DMS153 treated with DMSO at 0.1 percent for 48 hours (cell line): ENCODE results near the gene P4HA1.
"Not testable (repeated sequence)": the region's sequence is repeated elsewhere in the genome, so short reads cannot be mapped to it uniquely, and the experiment has no call there.

Source experiments
- DNase-seq: peaks from one replicate; lab custom pipeline; 2025; ENCODE audit not compliant: unreplicated experiment; lab: John Stamatoyannopoulos, UW

Gene P4HA1

GRCh38 chr10:73043766-73044377 lies 52.8 kb downstream of the P4HA1 start:
- no peak for DNase-seq

DNA sequence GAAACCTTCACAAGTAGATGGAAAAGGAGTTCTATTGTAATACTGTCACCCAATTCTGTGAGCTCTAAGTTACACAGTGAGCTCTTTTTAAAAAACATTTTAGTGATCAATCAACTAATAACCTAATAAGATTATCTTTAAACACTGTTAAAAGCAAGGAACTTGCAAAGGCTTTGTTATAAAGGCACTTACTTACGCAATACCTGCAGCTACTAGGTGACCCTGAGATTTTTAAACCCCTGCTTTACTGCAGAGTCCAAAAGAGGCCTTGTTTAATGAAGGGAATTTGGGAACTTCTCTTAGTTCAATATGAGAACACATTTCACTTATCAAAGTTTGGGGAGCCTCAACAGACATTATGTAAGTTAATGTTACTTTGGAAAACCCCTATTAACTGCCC lies 53.3 kb downstream of the P4HA1 start:
- no peak for DNase-seq

GRCh38 chr10:73042130-73042529 lies 54.5 kb downstream of the P4HA1 start:
- no peak for DNase-seq

- no peak for DNase-seq
Observed at GRCh38 chr10:73039635-73040034, 57.0 kb downstream of the P4HA1 start.

DNA sequence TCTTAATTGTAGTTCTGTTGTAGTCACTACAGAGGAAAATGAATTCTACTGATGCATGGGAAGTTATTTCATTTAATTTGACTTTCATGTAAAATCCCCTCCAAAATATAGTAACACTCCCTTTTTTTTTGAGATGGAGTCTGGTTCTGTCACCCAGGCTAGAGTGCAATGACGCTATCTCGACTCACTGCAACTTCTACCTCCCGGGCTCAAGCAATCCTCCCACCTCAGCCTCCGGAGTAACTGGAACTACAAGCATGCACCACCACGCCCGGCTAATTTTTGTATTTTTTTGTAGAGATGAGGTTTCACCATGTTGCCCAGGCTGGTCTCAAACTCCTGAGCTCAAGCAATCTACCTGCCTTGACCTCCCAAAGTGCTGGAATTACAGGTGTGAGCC lies 60.4 kb downstream of the P4HA1 start:
- not testable (repeated sequence) for DNase-seq

- no peak for DNase-seq
Observed at GRCh38 chr10:73032536-73032935, 64.1 kb downstream of the P4HA1 start.

- DNase-seq = not testable (repeated sequence)
Observed at GRCh38 chr10:73026623-73027022, 70.0 kb downstream of the P4HA1 start.

GRCh38 chr10:73023455-73024070 lies 73.1 kb downstream of the P4HA1 start:
- DNase-seq = not testable (repeated sequence)

- DNase-seq = not testable (repeated sequence)
Observed at GRCh38 chr10:73022961-73023360, 73.7 kb downstream of the P4HA1 start.

- not testable (repeated sequence) for DNase-seq
Observed at GRCh38 chr10:73021538-73022164, 75.0 kb downstream of the P4HA1 start.

GRCh38 chr10:73021050-73021449 lies 75.6 kb downstream of the P4HA1 start:
- no peak for DNase-seq

DNA sequence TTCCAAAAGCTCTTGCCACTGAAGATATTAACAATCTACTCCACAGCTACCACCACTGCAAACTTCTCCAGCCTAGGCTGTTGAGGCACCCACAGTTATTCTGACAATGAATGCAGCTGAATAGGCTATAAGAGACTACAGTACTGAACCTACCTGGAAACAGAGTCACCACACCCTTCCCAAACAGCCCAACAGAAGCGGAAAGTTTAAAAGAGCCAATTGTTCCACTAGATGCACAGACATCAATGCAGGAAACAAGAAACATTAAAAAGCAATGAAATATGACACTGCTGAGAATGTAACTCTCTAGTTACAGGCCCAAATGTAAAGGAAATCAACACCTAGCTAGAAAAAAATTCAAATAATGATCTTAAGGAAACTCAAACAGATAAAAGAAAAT lies 77.6 kb downstream of the P4HA1 start:
- DNase-seq = peak; percentile 2

DNA sequence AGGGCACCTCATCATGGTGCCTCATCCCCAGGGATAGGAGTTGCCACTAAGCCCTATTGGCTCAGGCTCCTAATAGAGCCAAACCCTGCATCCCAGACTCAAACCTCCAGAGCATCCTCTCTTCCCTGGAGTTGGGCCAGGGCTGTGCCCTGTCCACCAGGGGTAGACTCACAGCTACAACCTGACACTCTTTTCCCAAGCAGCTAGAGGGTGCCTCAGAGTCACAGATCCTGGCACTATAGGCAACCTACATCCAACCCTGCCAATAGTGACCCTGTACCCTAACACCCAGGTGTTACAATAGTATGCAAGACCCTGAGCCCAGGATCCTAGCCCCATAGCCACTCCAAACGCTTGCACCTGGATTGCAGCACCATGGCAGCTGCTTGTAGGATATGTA lies 78.0 kb downstream of the P4HA1 start:
- no peak for DNase-seq

DNA sequence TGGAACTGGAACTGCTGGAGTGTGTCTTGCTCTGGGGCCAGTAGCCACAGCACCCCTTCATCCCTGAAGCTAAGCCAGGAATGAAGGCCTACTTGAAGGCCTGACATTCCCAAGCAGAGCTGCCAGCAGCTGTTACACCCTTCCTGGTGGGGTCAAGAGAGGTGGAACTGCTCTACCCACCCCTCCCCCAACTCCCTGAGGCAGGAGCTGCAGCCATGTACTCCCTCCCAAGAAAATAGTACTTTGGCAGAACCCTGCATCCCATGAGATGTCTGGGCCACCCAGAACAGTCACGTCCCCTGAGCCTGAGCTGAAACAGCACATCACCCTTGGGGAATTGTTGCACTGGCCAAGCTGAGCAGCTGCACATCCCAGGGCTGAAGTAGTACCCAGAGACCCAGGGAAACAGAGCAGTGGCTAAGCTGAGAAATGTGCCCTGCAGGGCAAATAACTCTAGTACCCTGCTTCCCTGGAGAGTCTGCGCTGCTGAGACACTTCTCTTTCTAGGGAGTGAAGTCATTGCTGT lies 78.6 kb downstream of the P4HA1 start:
- no peak for DNase-seq

DNA sequence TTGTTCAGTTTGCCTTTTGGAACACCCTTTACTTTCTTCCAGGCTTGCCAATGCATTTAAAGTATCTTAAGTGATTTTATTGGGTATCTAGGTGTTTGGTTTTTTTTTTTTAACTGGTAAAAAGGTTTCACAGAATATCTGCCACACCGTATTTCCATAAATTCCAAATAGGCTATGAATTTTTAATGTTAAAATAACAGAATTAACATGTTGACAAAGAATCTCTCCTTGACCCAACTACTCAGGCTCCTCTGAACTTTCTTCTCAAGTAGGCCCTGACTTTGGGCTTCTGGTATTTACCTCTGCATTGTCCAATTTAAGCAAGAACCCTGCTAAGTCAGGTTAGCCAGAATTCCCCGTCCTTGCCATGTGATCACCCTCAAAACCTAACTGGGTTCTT lies 80.9 kb downstream of the P4HA1 start:
- DNase-seq = no peak

DNA sequence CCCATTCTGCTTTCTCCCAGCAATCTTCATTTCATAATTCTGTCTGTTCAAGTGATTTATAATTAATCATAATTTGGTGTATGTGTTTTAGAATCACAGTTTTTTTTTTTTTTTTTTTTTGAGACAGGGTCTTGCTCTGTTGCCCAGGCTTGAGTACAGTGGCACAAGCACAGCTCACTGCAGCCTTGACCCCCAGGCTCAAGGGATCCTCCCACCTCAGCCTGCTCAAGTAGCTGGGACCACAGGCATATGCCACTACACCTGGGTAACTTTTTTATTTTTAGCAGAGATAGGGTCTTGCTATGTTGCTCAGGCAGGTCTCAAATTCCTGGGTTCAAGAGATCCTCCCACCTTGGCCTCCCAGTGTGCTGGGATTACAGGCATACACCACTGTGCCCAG lies 92.8 kb downstream of the P4HA1 start:
- DNase-seq = no peak

DNA sequence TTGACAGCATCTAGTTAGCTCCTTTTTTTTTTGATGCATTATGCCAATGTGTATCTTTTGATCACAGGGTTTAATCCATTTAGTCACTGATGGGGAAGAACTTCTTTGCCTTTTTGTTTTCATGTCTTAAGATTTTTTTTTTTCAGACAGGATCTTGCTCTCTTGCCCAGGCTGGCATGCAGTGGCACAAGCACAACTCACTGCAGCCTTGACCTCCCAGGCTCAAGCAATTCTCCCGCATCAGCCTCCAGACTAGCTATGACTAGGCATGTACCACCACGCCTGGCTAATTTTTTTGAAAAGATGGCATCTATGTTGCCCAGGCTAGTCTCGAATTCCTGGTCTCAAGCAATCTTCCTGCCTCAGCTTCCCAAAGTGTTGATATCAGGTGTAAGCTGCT lies 95.7 kb downstream of the P4HA1 start:
- DNase-seq = no peak

- no peak for DNase-seq
Observed at GRCh38 chr10:72997099-72997498, 99.6 kb downstream of the P4HA1 start.

DNA sequence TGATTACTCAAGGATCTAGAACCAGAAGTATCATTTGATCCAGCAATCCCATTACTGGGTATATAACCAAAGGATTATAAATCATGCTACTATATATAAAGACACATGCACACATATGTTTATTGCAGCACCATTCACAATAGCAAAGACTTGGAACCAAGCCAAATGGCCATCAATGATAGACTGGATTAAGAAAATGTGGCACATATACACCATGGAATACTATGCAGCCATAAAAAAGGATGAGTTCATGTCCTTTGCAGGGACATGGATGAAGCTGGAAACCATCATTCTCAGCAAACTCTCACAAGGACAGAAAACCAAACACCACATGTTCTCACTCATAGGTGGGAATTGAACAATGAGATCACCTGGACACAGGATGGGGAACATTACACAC lies 101.2 kb downstream of the P4HA1 start:
- DNase-seq = not testable (repeated sequence)

DNA sequence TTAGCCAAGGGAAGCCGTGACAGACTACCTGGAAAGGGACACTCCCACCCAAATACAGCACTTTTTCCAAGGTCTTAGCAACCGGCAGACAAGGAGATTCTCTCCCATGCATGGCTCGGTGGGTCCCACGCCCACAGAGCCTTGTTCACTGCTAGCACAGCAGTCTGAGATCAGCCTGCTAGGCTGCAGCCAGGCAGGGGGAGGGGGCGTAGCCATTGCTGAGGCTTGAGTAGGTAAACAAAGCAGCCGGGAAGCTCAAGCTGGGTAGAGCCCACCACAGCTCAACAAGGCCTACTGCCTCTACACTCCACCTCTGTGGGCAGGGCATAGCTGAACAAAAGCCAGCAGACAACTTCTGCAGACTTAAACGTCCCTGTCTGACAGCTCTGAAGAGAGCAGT lies 106.9 kb downstream of the P4HA1 start:
- DNase-seq = not testable (repeated sequence)

DNA sequence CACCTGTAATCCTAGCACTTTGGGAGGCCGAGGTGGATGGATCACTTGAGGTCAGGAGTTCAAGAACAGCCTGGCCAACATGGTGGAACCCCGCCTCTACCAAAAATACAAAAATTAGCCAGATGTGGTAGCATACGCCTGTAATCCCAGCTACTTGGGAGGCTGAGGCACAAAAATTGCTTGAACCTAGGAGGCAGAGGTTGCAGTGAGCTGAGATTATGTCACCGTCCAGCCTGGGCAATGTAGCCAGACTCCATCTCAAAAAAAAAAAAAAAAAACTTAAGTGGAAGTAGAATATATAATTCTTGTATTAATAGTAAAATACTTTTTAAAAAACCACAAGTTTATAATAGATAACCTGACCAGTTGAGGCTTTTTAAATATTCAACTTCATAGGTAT lies 112.0 kb downstream of the P4HA1 start:
- DNase-seq = not testable (repeated sequence)

DNA sequence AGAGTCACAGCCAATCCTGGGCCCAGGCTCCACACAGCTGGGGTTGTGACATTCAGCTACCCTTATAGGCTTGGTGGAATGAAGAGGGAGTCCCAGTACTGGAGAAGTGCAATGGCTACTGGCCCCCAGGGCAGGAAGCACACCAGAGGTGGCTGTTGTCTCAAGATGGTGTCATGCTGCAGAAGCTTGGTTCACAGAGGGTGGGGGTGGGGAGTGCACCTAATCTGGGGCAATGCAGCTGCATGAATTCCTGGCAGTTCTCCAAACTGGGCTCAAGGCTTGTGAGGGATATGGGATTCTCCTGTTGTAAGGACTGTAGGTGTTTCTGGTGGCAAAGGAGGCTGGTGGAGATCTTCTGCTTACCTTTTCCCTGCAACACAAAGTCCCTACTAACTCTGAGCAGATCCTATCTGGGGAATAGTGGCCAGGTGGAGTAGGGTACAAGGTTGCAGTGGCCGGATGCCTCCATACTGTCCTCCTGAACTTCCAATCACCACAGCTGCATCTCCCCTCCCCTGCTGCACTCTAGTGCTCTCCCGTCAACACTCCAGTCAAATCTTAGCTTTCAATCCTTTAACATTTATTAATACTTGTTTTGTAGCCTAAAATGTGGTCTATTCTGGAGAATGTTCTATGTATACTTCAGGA lies 114.7 kb downstream of the P4HA1 start:
- DNase-seq = no peak
